ENCODE measurements around the gene MFAP1.

- TF ChIP-seq TARDBP (IDR thresholded peaks at IDR 0.05): no peak
- no peak for TF ChIP-seq NFRKB (IDR thresholded peaks at IDR 0.05)
- TF ChIP-seq SUZ12 (IDR thresholded peaks at IDR 0.05): no peak
- no peak for TF ChIP-seq ARNT (IDR thresholded peaks at IDR 0.05)
- TF ChIP-seq FOXM1 (IDR thresholded peaks at IDR 0.05; ENCODE audit: borderline replicate concordance): no peak
- no peak for TF ChIP-seq BHLHE40 (IDR thresholded peaks at IDR 0.05; ENCODE audit: borderline replicate concordance)
- TF ChIP-seq FOXK2 (IDR thresholded peaks at IDR 0.05): no peak
- TF ChIP-seq ELF4 (IDR thresholded peaks at IDR 0.05): no peak
- TF ChIP-seq LEF1 (IDR thresholded peaks at IDR 0.05; ENCODE audit: borderline replicate concordance): no peak
- no peak for TF ChIP-seq SP1 (IDR thresholded peaks at IDR 0.05)
- TF ChIP-seq FOXA1 (IDR thresholded peaks at IDR 0.05): no peak
- TF ChIP-seq ZNF384 (IDR thresholded peaks at IDR 0.05): no peak
Observed at GRCh38 chr15:43775411-43775965, 49.0 kb downstream of the MFAP1 start.

Measured in HEK293T (cell line).